Muscle layer of duodenum (tissue), 2 donors: ENCODE measurements around the gene WDR90.

Source experiments
- H3K27ac ChIP-seq: one replicate; pipeline ENCODE4 v1.7.0; 2013; ENCODE audit warnings: mild to moderate bottlenecking, low read length
- H3K27me3 ChIP-seq: one replicate; pipeline ENCODE4 v1.7.0; 2013; ENCODE audit warnings: low read depth, mild to moderate bottlenecking, control low read depth, low read length
- H3K36me3 ChIP-seq, 2 donors: one replicate each; pipeline ENCODE4 v1.7.0; 2013; ENCODE audit warnings: low read length in 2 of 2, control low read depth in 1 of 2, mild to moderate bottlenecking in 1 of 2; ENCODE audit not compliant: insufficient read depth in 2 of 2, control insufficient read depth in 1 of 2
- H3K4me1 ChIP-seq, 2 donors: one replicate each; pipeline ENCODE4 v1.7.0; 2013; ENCODE audit warnings: low read length in 2 of 2, mild to moderate bottlenecking in 2 of 2, control low read depth in 1 of 2, moderate library complexity in 1 of 2; ENCODE audit not compliant: insufficient read depth in 2 of 2, control insufficient read depth in 1 of 2
- H3K4me3 ChIP-seq, 2 donors: one replicate each; pipeline ENCODE4 v1.7.0; 2013; ENCODE audit warnings: low read length in 2 of 2, low read depth in 1 of 2, mild to moderate bottlenecking in 1 of 2
- H3K9me3 ChIP-seq, 2 donors: one replicate each; pipeline ENCODE4 v1.7.0; 2013; ENCODE audit warnings: low read length in 2 of 2, control low read depth in 1 of 2, mild to moderate bottlenecking in 1 of 2; ENCODE audit not compliant: control insufficient read depth in 1 of 2
- donor health status: healthy.

Gene WDR90

DNA sequence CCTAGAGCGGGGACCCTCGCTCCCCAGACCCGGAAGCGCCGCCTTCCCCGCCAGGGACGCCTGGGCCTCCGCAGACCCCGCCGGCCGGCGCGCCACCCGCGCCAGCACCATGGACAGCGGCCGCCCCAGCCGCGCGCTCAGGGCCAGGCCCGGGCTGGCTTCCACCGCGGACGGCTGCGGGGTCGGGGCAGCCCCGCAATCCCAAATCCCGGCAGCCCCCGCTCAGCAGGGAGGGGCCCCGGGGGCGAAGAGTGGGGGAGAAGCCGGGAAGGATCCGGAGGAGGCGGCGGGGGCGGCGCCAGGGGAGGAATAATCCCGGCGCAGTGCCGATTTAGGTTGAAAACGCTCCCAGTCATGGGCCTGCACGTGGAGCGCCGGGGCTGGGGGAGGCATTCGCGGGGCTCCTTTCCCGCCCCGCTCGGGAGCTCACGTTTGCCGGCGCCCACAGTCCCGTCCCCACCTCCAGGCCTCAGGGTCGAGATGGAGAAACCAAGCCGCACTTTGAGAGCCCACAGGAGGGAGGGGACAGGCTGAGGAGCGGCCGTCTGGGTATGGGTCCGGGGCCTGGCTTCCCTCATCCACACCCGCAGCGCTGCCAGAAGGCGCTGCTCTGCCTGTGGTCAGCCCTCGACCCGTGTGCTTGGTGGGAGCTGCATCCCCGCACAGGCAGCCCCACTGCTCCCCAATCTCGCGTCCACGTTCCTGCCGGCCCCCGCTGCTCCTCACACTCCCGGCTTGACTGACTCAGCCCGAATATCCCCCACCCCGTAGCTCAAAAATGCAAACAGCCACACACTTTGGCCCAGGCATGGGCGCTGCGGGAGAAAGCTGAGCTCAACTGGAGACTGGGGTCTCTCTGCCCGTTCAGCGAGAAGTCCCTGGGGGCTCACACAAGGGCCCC is 51.8 kb downstream of the WDR90 start:
- peaks cover 0 to 16% of the 10 kb centered on the region in 2 donors for H3K4me1 ChIP-seq
- no peaks in the 10 kb centered on the region for H3K36me3 ChIP-seq
- no peaks in the 10 kb centered on the region for H3K9me3 ChIP-seq
- H3K27me3 ChIP-seq: peaks cover 30% of the 10 kb centered on the region
- no peak overlapping the region for H3K4me3 ChIP-seq
- no peak overlapping the region for H3K27ac ChIP-seq

DNA sequence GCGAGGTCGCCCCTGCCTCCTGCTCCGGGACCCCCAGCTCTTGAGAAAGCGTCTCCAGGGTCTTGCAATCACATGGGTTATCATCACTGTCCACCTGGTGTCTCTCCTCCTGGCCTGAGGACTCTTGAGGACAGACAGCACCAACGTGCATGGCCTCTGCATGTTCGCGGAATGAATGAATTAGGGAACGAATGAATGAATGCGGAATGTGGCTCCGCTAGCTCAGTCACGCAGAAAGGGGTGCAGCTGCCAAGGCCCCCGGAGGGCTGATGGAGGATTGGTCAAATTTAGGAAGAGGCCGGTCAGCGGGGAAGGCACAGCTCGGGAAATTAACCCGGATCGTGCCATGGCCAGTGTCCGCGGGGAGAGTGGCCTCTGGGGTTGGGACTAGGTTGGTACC is 53.2 kb downstream of the WDR90 start:
- Histone ChIP-seq H3K9me3 (no peaks in the 10 kb centered on the region), H3K4me3 (no peak overlapping the region), H3K27ac (no peak overlapping the region), H3K36me3 (no peaks in the 10 kb centered on the region), H3K4me1 (peaks cover 0 to 23% of the 10 kb centered on the region in 2 donors), H3K27me3 (peaks cover 39% of the 10 kb centered on the region)

DNA sequence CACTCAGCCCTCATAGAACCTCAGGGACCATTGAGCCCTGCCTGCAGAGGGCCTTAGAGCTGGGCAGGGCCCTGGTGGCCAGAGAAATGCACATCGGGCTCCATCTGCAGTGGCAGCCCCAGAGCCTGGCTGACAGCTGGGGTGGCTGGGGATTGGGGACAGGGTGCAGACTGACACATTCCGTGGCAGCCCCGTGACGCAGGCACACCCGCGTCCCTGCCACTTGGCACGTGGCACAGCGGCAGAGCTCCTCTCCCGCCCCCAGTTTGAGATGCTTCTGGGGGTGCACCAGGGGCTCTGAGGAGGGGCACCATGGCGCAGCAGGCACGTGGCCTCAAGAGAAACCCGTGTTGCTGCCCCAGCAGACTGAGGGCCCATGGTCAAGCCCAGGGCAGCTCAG is 54.2 kb downstream of the WDR90 start:
- H3K27ac ChIP-seq: no peak overlapping the region
- no peaks in the 10 kb centered on the region for H3K36me3 ChIP-seq
- H3K27me3 ChIP-seq: peaks cover 47% of the 10 kb centered on the region
- no peaks in the 10 kb centered on the region for H3K9me3 ChIP-seq
- H3K4me3 ChIP-seq: no peak overlapping the region
- H3K4me1 ChIP-seq: peaks cover 0 to 23% of the 10 kb centered on the region in 2 donors

DNA sequence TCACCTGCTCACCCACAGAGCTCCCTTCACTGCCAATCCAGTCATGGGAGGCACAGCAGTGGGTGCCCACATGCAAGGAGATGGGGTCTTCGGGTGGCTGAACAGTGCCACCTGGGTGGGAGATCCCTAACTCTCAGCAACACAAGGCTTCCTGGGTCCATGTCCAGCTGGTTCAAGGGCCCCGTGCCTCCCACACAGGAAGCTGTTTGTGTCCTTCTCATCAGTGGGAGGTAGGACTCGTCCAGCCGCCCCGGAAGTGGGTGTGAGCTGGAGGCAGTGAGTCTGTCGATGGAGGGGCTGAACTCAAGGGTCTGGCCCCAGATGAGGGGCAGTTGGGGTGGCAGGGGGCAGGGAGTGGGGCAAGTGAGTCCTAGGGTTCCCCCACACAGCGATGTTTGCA is 54.9 kb downstream of the WDR90 start:
- Histone ChIP-seq H3K27ac (no peak overlapping the region), H3K4me1 (peaks cover 0 to 23% of the 10 kb centered on the region in 2 donors), H3K9me3 (no peaks in the 10 kb centered on the region), H3K36me3 (no peaks in the 10 kb centered on the region), H3K4me3 (no peak overlapping the region), H3K27me3 (peaks cover 53% of the 10 kb centered on the region)

DNA sequence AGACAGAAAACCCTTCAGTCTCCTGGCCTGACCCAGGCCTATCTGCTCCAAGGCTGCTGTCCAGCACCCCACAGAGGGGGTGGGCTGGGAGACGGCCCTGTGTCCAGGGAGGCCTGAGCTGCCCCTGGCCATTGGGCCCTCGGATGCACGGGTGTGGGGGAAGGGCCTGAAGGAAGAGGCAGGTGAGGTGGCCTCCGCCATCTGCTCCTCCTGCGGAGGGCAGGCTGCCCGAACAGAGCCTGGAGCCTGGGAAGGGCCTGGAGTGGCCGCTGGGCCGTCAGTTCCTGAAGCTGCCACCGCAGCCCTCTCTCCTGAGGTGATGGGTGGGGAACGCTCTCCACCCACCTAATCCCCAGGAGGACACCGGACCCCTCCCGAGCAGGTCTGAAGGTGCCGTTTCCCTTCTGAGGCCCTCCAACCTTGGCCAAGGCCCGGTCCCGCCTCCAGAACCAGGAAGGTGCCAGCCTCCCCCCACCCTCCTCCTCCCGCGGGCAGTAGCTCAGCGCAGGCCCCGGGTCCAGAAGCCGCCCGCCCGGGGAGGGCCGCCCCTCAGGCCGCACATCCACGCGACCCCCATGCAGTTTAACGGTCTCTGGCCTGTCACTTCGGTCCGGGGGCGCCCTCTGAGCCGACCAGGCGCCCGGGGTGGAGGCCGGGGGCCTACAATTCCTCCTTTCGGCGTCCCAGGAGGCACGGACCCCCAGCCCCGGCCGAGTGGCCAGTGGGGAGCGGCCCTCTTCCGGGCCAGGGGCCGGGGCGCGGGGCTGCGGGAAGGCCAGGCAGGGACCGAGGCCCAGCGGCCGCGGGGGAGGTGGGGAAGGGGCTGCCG is 55.6 kb downstream of the WDR90 start:
- Histone ChIP-seq H3K27ac (no peak overlapping the region), H3K4me1 (peaks cover 0 to 24% of the 10 kb centered on the region in 2 donors), H3K4me3 (no peak overlapping the region), H3K27me3 (peaks cover 56% of the 10 kb centered on the region), H3K9me3 (no peaks in the 10 kb centered on the region), H3K36me3 (no peaks in the 10 kb centered on the region)

DNA sequence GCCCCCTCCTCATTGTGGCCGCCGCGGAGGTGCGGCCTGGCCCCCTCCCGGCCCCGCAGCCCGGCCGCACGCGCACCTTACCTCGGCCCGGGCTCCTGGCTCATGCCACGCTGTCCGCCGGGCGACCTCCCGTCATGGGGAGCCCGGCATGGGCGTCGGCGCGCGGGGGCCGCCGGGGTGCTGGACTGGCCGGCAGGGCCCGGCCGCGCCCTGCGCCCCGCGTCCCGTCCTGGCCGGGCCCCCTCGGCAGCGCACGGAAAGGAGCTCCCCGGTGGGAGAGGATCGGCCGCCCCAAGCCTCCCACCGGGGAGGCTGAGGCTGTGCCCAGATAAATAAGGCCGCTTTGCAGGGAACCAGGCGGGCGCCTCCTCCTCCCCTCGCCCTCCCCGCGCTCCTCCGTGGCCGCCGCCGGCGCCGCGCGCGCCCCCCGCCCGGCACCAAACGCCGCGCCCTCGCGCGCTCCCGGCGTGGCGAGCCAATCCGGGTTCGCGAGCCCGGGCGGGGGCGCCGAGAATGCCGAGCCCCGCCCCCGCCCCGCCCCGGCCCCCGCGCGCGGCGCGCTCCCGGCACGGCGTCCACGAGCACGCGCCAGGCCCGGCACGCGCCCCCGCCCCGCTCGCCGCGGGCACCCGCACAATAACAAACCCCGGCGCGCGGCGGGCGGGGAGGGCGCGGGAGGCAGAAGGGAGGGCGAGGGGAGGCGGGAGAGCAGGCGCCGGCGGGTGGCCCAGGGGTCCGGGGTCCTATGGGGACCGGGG is 56.4 kb downstream of the WDR90 start, which contains the start of gene FBXL16:
FBXL16 (minus strand) TSS at position 371 of the 758 bp plus-strand sequence. CDS start 8,396 bp downstream, outside the sequence.
- Histone ChIP-seq H3K36me3 (no peaks in the 10 kb centered on the region), H3K9me3 (no peaks in the 10 kb centered on the region), H3K27me3 (peaks cover 62% of the 10 kb centered on the region), H3K27ac (no peak within 1 kb of the TSS), H3K4me3 (no peak within 1 kb of the TSS), H3K4me1 (peaks cover 0 to 26% of the 10 kb centered on the region in 2 donors)

DNA sequence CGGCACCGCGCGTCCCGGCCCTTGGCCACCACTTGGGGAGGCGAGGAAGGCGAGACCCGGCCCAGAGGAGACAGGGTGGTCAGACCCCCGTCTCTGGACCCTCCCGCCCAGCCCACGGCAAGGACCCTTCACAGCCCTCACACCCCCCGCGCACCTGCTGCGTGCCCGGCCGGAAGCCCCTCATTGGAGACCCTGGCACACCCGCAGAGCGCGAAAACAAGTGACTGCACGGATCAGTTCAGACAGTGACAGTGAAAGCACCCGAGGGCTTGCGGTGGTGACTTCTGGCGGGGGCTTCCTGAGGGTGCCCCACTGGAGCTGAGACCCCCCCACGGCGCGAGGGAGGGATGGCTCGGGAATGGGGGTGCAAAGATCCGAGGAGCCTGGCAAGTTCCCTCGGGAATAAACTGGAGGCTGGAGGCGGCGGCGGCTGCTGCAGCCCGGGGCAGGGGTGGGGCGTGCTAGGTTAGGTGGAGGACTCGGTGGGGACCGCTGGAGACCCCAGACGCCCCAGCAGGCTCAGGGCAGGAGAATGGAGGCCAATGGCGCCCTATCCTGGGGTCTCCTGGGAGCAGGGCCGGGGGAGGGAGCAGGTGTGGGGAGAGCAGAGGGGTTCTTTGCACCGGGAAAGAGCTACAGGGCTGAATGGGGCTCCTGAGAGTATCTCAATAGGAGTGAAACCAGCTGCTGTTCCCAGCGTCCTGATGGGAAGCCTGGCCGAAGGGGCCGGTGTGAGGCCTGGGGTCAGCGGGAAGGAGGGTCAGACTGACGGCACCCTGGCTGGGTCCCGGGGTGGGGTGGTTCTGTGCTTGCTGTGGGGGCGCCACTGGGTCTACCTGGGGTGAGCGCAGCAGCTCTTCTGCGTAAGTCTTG is 57.3 kb downstream of the WDR90 start:
- no peaks in the 10 kb centered on the region for H3K36me3 ChIP-seq
- peaks cover 70% of the 10 kb centered on the region for H3K27me3 ChIP-seq
- H3K27ac ChIP-seq: no peak overlapping the region
- H3K9me3 ChIP-seq: no peaks in the 10 kb centered on the region
- H3K4me1 ChIP-seq: peaks cover 0 to 18% of the 10 kb centered on the region in 2 donors
- H3K4me3 ChIP-seq: no peak overlapping the region

DNA sequence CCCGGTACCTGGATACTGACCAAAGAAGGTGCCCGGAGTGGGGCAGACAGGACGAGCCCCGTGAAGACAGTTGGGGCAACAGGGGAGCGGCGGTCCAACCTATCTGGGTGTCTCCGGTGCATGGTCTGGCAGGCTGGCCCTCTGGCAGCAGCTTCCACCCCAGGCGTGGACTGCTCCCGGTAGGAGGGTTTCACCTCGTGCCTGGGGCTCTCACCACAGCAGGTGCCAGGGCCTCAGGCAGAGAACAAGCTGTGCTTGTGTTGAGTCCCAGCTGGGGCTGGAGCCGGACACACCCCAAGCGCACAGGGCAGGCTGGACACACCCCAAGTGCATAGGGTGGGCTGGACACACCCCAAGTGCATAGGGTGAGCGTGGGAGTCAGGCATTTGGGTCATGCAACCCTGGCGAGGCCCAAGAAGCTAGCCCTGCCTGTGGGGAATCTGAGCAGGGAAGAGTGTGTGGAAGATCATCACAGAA is 57.9 kb downstream of the WDR90 start:
- Histone ChIP-seq H3K27ac (no peak overlapping the region), H3K4me3 (no peak overlapping the region), H3K27me3 (peaks cover 67% of the 10 kb centered on the region), H3K4me1 (peaks cover 0 to 18% of the 10 kb centered on the region in 2 donors), H3K36me3 (no peaks in the 10 kb centered on the region), H3K9me3 (no peaks in the 10 kb centered on the region)

DNA sequence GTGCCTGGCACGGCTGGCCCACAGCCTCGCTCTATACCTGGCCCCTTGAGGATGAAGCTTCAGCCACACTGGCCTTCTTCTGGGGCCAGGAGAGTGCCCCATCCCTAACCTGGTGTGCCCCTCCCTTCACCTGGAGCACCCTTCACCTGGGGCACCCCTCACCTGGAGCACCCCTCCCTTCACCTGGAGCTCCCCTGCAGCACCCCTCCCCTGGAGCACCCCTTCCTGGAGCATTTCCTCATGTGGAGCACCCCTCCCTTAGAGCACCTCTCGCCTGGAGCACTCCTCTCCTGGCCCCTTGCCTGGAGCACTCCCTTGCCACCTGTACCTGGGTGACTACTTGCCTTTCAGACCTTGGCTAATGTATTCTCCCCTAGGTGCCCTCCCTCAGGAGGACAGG is 58.9 kb downstream of the WDR90 start:
- Histone ChIP-seq H3K36me3 (no peaks in the 10 kb centered on the region), H3K27me3 (peaks cover 60% of the 10 kb centered on the region), H3K27ac (no peak overlapping the region), H3K4me3 (no peak overlapping the region), H3K4me1 (peaks cover 0 to 18% of the 10 kb centered on the region in 2 donors), H3K9me3 (no peaks in the 10 kb centered on the region)

DNA sequence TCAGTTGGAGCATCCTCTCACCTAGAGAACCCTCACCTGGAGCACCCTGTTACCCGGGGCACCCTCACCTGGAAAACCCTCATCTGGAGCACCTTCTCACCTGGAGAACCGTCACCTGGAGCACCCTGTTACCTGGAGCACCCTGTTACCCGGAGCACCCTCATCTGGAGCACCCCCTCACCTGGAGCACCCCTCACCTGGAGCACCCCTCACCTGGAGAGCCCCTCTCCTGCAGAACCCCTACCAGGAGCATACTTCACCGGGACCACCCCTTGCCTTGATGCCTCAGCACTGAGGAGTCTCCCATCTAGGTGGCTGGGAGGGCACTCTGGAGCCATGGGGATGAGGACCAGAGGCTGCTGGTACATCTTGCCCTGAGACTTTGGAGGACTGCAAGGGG is 59.8 kb downstream of the WDR90 start:
- Histone ChIP-seq H3K27me3 (peaks cover 56% of the 10 kb centered on the region), H3K9me3 (no peaks in the 10 kb centered on the region), H3K36me3 (no peaks in the 10 kb centered on the region), H3K4me3 (no peak overlapping the region), H3K4me1 (peaks cover 0 to 18% of the 10 kb centered on the region in 2 donors), H3K27ac (no peak overlapping the region)
